GM12874 (cell line): Measurements from ENCODE around the gene STK10.

Experiments
- TF ChIP-seq, protein P1 (sequence below): IDR thresholded peaks from 2 replicates; pipeline ENCODE4 v1.5.1; 2011; ENCODE audit warnings: low read depth, mild to moderate bottlenecking, control low read depth, low read length, moderate library complexity; ENCODE audit not compliant: insufficient read depth

Gene STK10

DNA sequence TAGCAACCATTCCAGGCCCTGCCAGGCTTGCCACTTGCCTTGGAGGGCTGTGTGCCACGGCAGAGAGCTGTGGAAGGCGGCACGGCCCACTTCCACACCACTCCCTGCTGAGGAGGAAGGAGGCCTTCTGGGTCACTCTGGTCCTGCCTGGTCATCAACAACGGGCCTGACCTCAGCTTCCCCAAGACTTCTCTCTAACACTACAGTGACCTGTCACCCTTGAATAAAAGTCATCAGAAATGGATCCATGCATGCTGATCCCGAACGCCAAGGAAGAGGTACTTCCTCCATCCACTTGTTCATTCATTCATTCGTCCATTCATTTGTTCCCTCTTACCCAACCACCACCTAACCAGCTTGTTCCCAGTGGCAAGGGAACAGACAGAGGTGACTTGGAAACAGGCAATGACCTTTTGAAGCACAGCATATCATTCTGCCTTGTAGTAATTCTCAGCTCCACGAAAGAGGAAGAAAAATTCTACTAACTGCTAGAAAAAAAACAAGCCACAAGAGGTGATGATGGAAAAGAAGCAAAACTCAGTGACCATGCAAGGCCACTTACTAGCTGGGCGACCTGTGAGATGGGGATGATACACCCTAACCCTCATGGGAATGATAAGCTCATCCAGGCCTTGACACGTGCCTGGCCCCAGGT, 58.6 kb downstream of the STK10 start:
- TF ChIP-seq, protein P1, sequence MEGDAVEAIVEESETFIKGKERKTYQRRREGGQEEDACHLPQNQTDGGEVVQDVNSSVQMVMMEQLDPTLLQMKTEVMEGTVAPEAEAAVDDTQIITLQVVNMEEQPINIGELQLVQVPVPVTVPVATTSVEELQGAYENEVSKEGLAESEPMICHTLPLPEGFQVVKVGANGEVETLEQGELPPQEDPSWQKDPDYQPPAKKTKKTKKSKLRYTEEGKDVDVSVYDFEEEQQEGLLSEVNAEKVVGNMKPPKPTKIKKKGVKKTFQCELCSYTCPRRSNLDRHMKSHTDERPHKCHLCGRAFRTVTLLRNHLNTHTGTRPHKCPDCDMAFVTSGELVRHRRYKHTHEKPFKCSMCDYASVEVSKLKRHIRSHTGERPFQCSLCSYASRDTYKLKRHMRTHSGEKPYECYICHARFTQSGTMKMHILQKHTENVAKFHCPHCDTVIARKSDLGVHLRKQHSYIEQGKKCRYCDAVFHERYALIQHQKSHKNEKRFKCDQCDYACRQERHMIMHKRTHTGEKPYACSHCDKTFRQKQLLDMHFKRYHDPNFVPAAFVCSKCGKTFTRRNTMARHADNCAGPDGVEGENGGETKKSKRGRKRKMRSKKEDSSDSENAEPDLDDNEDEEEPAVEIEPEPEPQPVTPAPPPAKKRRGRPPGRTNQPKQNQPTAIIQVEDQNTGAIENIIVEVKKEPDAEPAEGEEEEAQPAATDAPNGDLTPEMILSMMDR: no peak

DNA sequence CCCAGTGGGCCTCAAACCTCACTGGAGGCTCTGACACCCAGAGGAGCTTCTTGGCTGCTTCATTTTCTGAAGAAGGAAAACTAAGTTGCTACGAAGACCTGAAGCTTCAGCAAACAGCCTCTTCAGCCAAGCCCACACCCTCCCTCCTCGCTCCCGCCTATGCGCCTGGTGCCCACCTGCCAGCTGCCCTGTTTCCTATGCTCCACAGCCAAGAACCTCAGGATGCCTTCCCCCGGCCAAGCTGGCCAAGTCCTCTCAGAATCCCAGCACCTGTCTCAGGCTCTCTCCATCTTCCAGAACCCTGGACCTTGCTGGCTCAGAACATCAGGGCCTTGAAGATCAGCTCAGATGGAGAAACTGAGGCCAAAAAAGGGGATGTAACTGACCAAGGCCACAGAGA, 60.4 kb downstream of the STK10 start:
- TF ChIP-seq, protein P1: no peak

DNA sequence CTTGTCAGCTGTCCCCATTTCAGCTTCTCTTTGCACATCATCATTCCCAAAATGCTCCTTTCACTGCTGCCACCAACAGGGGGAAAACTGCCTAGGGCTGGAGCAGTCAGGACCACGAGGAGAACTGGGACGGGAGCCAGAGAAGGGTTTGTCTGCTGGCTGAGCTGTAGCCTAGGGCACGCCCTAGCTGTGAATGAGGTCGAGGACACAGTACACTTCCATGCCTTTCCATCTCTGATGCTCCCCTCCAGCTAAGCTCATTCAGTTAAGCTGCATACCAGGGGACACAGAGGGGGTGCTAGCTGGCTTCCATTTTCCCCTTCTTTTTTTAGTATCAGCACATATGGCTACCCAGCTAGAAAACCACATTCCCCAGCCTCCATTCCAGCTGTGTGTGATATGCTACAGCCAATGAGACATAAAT, 64.7 kb downstream of the STK10 start:
- TF ChIP-seq, protein P1: no peak

DNA sequence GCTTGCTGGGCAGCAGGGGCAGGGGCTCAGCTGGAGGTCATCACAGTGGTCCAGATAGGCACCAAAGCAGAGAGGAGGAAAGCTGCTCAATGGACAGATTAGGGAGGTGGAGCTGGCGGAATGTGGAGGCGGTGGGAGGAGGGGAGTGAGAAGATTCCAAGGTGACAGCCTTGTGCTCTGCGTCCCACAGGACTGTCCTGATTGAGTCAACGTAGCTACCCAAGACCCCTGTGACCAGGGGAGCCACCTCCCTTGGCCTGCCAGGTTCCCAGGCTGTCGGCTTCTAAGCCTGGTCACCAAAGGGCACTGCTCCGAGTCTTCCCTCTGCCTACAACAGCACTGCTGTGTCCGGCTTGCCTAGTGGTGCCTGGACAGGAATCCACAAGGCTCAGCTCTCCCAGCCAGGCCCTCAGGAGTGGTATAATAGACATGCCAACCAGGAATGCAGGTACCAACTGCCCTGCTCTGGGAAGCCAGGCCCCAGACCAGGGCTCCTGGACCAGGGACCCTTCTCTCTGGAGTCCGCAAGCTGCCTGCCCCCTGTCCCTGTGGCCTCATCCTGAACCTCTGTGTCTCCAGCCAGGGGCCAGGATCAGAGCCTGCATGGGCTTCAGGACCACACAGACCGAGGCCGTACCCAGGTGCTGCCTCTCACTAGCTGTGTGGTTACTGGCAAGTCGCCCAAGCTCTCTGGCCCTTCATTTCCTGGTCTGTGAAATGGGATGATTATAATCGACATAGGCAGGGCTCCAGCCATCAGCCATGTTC, 67.9 kb downstream of the STK10 start:
- TF ChIP-seq, protein P1: no peak

DNA sequence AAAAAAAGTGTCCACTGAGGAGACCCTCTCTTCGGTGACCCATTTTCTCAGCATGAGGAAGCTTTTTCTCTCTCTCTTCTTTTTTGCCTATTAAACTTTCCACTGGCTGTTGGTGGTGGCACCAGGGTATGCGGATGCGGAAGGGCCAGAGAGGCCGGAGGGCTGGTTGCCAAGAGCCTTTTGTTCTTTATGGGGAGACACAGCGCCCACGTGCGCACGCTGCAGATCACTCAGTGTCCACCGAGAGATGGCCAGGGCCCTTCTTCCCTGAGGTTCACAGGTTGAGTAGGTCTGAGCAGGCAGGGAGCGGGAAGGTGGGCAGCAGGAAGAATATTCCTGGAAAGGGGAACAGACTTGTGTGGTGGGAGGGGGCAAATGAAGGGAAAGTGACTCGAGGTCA, 69.1 kb downstream of the STK10 start:
- TF ChIP-seq, protein P1: no peak

DNA sequence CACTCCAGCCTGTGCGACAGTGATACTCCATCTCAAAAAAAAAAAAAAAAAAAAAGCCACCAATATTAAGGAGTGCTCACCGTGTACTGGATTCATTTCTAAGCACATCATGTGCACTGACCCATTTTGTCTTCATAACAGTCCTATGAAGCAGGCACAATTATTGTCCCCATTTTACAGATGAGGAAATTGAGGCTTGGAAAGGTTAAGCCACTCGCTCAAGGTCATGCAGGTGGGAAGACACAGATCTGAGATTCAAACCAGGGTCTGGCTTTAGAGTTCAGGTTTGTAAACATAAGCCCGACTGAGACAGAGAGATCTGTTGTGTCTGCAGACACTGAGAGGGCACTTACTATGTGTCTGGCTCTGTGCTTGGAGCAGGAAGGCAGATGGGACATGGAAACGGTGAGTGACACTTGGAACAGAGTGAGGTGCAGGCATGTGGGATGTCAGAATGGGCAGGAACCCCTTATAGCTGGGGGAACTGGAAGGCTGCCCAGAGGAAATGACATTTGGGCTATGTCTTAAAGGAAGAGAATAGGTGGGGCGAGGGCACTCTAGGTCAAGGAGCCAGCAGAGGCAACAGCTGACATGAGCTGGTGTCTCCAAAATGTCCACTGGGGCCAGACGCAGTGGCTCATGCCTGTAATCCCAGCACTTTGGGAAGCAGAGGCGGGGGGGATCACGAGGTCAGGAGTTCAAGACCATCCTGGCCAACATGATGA, 69.9 kb downstream of the STK10 start:
- TF ChIP-seq, protein P1: no peak

DNA sequence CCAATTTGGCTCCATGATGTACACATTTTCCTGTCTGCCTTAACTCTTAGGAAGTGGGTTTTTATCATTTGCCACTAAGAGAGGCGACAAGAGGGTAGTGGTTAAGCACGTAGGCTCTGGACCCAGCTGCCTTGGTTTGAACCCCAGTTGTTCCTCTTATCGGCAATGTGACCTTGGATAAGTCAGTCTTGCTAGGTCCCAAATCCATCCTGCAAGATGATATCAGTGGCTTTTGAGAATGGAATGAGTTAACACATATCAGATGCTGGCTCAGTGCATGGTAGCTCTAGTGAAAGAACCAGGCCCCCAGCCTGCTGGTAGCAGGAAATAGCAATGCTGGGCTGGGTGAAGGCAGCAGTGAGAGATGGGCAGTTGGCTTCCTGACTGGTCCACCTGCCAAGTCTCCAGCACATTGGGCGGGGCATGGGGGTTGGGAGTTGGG, 72.5 kb downstream of the STK10 start:
- TF ChIP-seq, protein P1: no peak
